GM12892 (cell line): Measurements from ENCODE around the gene CNGB1.
"Not testable (repeated sequence)": the region's sequence is repeated elsewhere in the genome, so short reads cannot be mapped to it uniquely, and the experiment has no call there.

Source experiments
- DNase-seq: peaks from one replicate; pipeline ENCODE4 v3.0.0; 2011; ENCODE audit not compliant: insufficient read length
- FAIRE-seq: peaks from 2 replicates; lab custom pipeline; 2011; peaks lifted over from hg19 to GRCh38; lab: Jason Lieb, UNC
- POLR2A ChIP-seq: IDR thresholded peaks from 2 replicates; pipeline ENCODE4 v1.6.1; 2011; ENCODE audit warnings: low read depth, low read length, control low read depth
- POLR2AphosphoS5 ChIP-seq: IDR thresholded peaks from 2 replicates; pipeline ENCODE4 v1.6.1; 2011; ENCODE audit warnings: low read depth, low read length, control low read depth
- TAF1 ChIP-seq: IDR thresholded peaks from 2 replicates; pipeline ENCODE4 v1.6.1; 2011; ENCODE audit warnings: low read depth, mild to moderate bottlenecking, control low read depth, low read length, borderline replicate concordance

Gene CNGB1

DNA sequence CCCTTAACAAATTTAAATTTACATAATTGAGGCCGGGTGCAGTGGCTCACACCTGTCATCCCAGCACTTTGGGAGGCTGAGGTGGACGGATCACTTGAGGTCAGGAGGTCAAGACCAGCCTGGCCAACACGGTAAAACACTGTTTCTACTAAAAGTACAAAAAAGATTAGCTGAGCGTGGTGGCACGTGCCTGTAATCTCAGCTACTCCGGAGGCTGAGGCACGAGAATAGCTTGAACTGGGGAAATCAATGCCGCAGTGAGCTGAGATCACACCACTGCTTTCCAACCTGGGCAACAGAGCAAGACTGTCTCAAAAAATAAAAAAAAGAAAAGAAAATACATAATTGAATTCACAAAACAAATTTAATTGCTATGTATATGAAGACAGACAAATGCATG, 112.3 kb downstream of the CNGB1 start:
- TF ChIP-seq POLR2AphosphoS5 (no peak), POLR2A (no peak), TAF1 (no peak)

DNA sequence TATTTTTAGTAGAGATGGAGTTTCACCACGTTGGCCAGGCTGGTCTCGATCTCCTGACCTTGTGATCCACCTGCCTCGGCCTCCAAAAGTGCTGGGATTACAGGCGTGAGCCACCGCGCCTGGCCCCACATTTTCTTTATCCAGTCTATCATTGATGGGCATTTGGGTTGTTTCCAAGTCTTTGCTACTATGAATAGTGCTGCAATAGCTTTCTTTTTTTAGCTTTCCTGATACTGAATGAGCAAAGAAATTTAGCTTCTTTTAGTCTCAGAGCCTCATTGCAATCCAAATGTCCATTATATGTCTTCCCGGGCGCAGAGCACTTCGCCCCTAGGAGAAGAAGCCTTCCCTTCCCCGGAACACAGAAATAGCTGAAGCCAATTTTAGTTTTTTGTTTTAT, 112.9 kb downstream of the CNGB1 start:
- DNase-seq, FAIRE-seq: not testable (repeated sequence)

More for the DNA sequence above, 112.3 kb downstream of the CNGB1 start:
- DNase-seq (no peak), FAIRE-seq (no peak)

GRCh38 chr16:57855188-57855587, 115.7 kb downstream of the CNGB1 start:
- TF ChIP-seq TAF1 (no peak), POLR2AphosphoS5 (no peak), POLR2A (no peak)
- DNase-seq (no peak), FAIRE-seq (no peak)

- FAIRE-seq = no peak
- DNase-seq = no peak
- TF ChIP-seq POLR2A = no peak
- no peak for TF ChIP-seq POLR2AphosphoS5
- no peak for TF ChIP-seq TAF1
Observed at GRCh38 chr16:57852189-57852588, 118.7 kb downstream of the CNGB1 start.

GRCh38 chr16:57848181-57848580, 122.7 kb downstream of the CNGB1 start:
- DNase-seq (no peak), FAIRE-seq (no peak)
- TF ChIP-seq POLR2A (no peak), POLR2AphosphoS5 (no peak)

DNA sequence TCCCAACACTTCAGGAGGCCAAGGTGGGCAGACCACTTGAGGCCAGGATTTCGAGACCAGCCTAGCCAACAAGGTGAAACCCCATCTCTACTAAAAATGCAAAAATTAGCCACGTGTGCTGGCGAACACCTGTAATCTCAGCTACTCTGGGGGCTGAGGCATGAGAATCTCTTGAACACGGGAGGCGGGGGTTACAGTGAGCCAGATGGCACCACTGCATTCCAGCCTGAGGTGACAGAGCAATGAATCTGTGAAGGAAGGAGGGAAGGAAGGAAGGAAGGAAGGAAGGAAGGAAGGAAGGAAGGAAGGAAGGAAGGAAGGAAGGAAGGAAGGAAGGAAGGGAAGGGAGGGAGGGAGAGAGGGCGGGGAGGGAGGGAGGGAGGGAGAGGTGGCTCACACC, 124.0 kb downstream of the CNGB1 start:
- FAIRE-seq, DNase-seq: not testable (repeated sequence)

DNA sequence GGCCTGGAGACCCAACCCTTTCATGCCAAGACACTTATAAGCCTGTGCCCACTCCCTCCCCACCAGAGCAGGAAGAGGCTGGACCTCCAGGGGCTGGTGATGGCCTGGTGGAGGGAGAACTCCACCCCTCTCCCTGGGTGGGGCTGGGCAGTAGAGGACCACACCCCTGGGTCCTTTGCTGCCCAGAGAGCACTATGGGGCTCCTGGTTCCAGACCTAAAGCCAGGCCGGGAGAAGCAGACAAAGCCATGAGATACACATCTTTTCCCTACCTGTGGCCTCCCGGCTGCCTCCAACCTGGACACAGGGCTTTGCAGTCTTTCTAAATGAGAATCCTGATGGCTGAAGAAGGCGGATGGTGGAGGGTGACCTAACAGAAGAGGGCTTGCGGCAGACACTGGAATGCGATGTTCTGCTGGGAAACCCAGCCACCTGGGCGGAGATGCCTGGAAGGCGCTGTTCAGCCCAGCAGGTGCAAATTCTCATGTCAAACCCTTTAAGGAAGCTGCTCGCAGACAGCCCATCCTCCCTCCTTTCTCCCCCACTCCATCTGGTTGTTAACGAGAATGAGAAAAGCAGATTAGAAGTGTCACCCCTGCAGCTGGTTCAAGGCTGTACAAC, 124.7 kb downstream of the CNGB1 start:
- no peak for DNase-seq

GRCh38 chr16:57845115-57845514, 125.8 kb downstream of the CNGB1 start:
- FAIRE-seq (no peak), DNase-seq (no peak)
- TF ChIP-seq POLR2A = no peak
- no peak for TF ChIP-seq TAF1
- no peak for TF ChIP-seq POLR2AphosphoS5

More for the DNA sequence above, 124.7 kb downstream of the CNGB1 start:
- FAIRE-seq = no peak
- TF ChIP-seq POLR2AphosphoS5 = no peak
- no peak for TF ChIP-seq POLR2A
- TF ChIP-seq TAF1 = no peak

GRCh38 chr16:57844416-57845030, 126.4 kb downstream of the CNGB1 start:
- no peak for DNase-seq
- TF ChIP-seq POLR2AphosphoS5 = no peak
- no peak for TF ChIP-seq TAF1
- no peak for TF ChIP-seq POLR2A
- FAIRE-seq = no peak

GRCh38 chr16:57843400-57843799, 127.5 kb downstream of the CNGB1 start:
- DNase-seq = no peak
- no peak for FAIRE-seq
- TF ChIP-seq POLR2A (no peak), POLR2AphosphoS5 (no peak), TAF1 (no peak)

GRCh38 chr16:57842601-57843000, 128.3 kb downstream of the CNGB1 start:
- FAIRE-seq (no peak), DNase-seq (no peak)
- TF ChIP-seq TAF1 (no peak), POLR2AphosphoS5 (no peak), POLR2A (no peak)

GRCh38 chr16:57840833-57841232, 130.1 kb downstream of the CNGB1 start:
- no peak for TF ChIP-seq POLR2AphosphoS5
- TF ChIP-seq POLR2A = no peak
- no peak for TF ChIP-seq TAF1
- DNase-seq = no peak
- FAIRE-seq = no peak

DNA sequence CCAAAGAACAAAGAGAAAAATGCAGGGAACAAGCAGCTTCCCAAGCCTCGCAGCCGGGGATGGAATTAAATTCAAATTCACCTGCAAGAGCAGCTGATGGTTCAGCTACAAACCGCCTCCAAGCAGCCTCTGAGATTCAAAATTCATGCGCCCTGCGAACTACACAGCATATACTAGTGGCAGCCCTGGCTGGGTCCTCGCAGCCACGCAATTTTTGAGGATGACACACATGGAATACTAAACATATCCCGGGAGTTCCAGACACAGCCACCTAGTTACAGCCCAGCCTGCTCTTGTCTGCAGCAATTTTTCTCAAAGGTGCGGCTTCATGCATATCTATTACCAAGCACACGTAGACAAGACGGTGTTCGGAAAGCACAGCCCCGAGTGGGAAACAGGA, 132.8 kb downstream of the CNGB1 start:
- TF ChIP-seq POLR2AphosphoS5 = no peak
- TF ChIP-seq POLR2A = no peak
- TF ChIP-seq TAF1 = no peak
- no peak for FAIRE-seq
- no peak for DNase-seq
